NCI-H2029 treated with DMSO at 0.1 percent for 48 hours (cell line): Measurements from ENCODE around the gene DVL3.
"Not testable (repeated sequence)": the region's sequence is repeated elsewhere in the genome, so short reads cannot be mapped to it uniquely, and the experiment has no call there.

Source experiments
- DNase-seq: peaks from one replicate; lab custom pipeline; 2025; lab: John Stamatoyannopoulos, UW

Gene DVL3

DNA sequence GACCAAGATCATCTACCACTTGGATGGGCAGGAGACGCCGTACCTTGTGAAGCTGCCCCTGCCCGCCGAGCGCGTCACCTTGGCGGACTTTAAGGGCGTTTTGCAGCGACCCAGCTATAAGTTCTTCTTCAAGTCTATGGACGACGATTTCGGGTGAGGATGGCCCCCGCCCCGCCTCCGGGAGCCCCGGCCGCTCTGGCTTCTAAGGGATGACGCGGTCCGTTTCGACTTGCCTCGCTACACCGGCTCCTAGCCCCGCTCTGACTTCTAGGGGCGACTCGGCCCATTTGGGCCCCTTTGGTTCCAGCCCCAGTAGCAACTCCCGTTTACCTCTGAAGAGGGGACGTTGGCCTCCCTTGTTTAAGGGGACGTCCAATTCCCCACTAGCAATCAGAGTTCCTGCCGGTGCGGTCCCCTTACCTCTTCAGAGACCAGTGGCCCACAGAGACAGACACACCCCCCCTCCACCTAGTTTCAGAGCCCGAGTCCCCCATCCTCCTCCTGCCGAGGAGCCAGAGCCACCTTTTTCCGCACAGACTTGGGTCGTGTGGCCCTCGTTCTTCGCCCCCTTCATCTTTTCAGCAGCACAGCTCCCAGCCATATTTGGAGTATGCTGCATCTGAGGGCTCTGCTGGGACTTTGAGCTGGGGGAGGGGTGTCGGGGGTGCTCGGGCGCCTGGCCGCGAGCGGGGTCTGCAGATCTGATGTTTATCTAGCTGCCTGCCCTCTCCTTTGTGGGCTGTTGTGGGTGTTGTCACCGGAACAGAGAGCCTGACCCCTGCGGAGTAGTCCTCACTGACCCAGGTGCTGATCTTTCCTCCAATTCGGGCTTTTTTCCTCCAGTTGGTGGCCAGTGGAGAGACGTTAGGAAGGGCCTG lies 706 bp downstream of the DVL3 start:
- no peak for DNase-seq

GRCh38 chr3:184156522-184156955 lies 1.4 kb downstream of the DVL3 start:
- DNase-seq, result no peak

DNA sequence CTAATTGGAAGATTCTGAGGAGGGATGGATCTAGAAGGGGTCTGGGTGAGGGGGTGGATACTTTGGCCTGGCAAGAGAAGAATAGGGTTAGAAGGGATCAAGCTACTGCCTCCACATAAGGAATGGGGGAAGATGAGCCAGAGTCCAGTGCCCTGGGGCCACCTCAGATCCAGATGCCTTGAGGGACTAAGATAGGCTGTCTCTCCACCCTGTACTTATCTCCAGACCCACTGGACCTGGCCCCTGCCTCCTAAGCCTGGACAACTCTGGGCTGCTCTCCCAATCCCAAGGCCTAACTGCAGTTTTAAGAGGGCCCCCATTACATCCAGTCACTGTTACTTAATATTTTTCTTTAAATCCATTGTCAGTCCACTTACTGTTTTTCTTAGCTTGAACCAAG lies 2.0 kb downstream of the DVL3 start:
- DNase-seq, result no peak

GRCh38 chr3:184158404-184158803 lies 3.2 kb downstream of the DVL3 start:
- DNase-seq, result no peak

DNA sequence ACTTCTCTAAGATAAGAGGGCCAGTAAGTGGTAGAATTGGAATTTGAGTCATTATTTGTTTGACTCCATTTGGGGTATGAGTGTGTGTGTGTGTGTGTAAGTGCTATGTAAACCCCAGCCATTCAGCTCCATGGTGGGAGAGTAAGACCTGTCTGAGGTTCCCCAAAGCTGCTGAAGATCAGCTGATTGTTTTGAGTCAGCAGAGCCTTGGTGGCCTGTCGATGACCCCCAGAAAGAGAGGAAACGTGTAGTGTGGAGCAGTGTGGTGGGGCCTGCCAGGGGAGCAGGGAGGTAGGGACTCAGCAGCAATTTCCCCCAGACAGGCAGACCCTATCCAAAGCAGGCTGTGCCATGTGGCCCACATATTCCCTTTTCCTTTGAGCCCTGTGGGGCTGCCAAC lies 5.3 kb downstream of the DVL3 start:
- DNase-seq, result no peak

DNA sequence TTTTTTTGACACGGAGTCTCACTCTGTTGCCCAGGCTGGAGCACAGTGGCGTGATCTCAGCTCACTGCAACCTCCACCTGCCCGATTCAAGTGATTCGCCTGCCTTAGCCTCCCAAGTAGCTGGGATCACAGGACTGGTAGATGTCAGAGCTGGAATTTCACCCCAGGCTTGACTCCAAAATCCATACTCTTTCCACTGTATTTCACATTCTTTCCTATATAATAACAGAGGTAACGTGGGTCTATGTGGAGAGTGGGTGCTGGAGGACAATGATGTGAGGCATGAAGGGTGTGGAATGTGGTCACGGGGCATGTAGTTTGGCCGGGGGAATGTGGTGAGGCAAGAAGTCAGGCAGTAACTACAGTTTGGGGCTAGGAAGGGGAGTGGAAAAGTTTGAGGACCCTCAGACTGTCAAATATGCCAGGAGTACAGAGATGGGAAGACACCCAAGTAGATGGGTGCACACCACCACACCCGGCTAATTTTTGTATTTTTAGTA lies 7.4 kb downstream of the DVL3 start:
- not testable (repeated sequence) for DNase-seq

DNA sequence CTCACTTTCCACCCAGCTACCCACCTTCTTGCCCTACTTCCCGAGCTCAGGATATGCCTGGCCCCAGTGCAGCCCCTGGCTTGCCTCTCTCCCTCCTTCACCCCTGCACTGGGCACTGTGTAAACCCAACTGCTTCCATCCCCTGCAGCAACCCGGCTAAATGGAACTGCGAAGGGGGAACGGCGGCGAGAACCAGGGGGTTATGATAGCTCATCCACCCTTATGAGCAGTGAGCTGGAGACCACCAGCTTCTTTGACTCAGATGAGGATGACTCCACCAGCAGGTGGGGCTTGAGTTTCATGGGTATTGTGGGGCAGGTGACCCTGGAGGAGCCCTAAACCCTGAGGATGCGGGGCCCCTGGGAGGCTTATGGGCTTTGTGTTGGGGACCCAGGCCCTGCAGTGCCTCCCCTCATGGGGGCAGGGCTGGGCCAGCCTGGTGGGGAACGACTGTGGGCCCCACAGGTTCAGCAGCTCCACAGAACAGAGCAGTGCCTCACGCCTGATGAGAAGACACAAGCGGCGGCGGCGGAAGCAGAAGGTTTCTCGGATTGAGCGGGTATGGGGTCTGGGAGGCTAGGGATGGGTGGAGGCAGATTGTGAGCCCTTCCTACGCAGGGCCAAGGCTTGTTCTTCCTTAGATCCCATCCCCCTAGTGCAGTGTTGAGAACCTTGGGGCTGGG lies 9.6 kb downstream of the DVL3 start:
- DNase-seq, result no peak

- no peak for DNase-seq
Measured at GRCh38 chr3:184165543-184165942, 10.4 kb downstream of the DVL3 start.

- no peak for DNase-seq
Measured at GRCh38 chr3:184166671-184167070, 11.5 kb downstream of the DVL3 start.

GRCh38 chr3:184167786-184168185 lies 12.6 kb downstream of the DVL3 start:
- DNase-seq, result no peak

- DNase-seq, result no peak
Measured at GRCh38 chr3:184168363-184169120, 13.4 kb downstream of the DVL3 start.

DNA sequence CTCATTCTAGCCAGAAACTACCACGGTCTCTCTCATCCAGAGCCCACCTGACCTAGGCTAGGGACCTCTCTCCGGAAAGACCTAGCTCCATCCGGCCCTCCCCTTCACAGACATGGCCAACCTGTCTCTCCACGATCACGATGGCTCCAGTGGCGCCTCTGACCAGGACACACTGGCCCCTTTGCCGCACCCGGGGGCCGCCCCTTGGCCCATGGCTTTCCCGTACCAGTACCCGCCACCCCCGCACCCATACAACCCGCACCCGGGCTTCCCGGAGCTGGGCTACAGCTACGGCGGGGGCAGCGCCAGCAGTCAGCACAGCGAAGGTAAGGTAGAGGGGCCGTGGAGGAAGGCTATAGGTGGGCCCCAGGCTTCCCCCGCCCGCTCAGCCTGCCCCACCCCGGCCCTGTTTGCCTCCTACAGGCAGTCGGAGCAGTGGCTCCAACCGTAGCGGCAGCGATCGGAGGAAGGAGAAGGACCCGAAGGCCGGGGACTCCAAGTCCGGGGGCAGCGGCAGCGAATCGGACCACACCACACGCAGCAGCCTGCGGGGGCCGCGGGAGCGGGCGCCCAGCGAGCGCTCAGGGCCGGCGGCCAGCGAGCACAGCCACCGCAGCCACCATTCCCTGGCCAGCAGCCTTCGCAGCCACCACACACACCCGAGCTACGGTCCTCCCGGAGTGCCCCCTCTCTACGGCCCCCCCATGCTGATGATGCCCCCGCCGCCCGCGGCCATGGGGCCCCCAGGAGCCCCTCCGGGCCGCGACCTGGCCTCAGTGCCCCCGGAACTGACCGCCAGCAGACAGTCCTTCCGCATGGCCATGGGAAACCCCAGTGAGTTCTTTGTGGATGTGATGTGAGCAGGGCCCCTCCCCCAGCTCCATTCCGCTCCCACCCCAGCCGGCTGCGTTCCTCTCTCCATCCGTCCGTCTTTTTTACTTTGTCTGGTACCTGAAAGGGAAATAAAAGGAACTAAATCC lies 15.0 kb downstream of the DVL3 start:
- no peak for DNase-seq

DNA sequence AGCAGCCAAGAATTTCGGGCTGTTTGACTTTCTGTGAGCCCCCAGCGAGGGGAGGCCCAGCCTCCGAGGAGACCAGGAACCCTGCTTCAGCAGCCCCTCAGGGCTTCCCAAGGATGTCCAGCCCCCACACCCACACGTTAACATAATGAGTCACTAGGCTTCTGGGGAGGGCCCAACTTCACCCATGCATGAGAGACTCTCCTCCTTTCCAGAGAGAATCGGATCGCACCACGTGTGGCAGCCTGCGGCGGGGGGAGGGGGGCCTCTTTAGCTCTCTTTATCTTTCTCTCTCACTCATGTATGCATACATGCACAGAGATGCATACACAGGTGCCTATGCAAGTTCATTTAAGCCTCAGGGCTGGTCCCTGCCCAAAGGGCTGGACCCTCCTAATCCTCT lies 16.4 kb downstream of the DVL3 start:
- no peak for DNase-seq

GRCh38 chr3:184172681-184173373 lies 17.6 kb downstream of the DVL3 start:
- no peak for DNase-seq

DNA sequence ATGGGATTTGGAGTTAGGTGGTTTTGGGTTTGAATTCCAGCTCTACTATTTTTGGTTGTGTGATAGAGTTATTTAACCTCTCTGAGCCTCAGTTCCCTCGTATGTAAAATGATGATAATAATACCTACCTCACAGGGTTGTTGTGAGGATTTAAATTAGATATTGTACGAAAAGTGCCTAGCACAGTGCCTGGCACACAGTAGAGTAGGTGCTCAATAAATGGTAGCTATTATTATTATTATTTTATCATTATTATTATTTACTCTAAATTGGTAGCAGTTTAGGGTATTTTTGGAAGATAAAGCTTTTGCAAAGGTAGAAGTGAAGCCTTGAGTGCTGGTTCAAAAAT lies 18.2 kb downstream of the DVL3 start:
- DNase-seq, result no peak

DNA sequence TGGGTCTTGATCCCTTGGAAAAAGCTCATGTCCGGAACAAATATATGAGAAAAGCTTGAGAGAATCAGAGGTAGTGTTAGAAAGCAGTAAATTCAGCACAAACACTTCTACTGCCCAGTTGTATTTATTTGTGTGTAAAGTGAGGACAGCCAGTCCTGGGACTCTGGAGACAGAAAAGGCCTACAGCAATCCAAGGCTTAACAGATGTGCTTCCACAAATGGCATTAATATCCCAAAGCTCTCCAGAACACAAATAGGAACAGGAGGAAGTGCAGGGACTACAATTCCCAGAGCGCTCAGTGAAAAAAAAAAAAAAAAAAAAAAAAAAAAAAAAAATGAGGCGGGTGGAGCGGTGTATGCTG lies 19.1 kb downstream of the DVL3 start:
- DNase-seq, result no peak

GRCh38 chr3:184174646-184175492 lies 19.7 kb downstream of the DVL3 start, which contains the start of gene AP2M1:
AP2M1 (plus strand) TSS chr3:184174855; CDS start chr3:184176994, 2,139 bp downstream.
- DNase-seq, result peak; percentile 96

- no peak for DNase-seq
Measured at GRCh38 chr3:184175506-184175905, 20.3 kb downstream of the DVL3 start.

- no peak for DNase-seq
Measured at GRCh38 chr3:184175981-184176376, 20.8 kb downstream of the DVL3 start.
